Head of caudate nucleus (tissue), 42 donors: Measurements from ENCODE around the gene ZBTB20.
"Not testable (repeated sequence)": the region's sequence is repeated elsewhere in the genome, so short reads cannot be mapped to it uniquely, and the experiment has no call there.

Experiments used
- DNase-seq, 42 donors: peaks; one replicate each; pipeline versions ENCODE4 v3.0.0 to v3.0.0-alpha.2; 2020 to 2021; ENCODE audit warnings: mixed read lengths in 7 of 42
- intact Hi-C: fragments of 100-400 bp; cut with DNase I; formaldehyde crosslinking; loops from one replicate; pipeline ENCODE4 v1.15.0; 2022

Gene ZBTB20

GRCh38 chr3:115146418-115147328 is at the start of gene ZBTB20:
Gene ZBTB20, minus strand, starts transcription at chr3:115147288.
- intact Hi-C loops = loop anchor here (5.0 to 10.0 kb wide), 2 partner anchors 44 to 322 kb away; no protein-coding TSS in a partner anchor
- DNase-seq = peak; percentile 7 to 76 (median 52)

DNA sequence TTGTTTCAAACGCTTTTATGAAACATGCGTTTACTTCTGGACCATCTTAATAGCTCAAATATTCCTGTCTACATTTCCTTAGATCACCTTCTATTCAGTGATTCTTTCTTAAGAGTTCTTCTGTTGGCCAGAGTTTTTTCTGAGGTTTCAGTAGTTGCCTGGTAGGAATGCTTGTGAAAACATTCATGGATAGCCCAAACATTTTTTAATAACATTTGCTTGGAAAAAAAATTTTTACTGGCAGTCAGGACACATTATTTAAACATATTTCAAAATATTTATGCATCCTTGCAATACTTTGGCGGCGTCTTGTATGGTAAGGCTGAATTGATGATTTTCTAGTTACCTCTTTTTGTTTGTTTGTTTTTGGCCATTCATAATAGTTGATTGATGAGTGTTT is 47.4 kb upstream of the ZBTB20 start:
- DNase-seq = no peak
- intact Hi-C loops = no loop called here

DNA sequence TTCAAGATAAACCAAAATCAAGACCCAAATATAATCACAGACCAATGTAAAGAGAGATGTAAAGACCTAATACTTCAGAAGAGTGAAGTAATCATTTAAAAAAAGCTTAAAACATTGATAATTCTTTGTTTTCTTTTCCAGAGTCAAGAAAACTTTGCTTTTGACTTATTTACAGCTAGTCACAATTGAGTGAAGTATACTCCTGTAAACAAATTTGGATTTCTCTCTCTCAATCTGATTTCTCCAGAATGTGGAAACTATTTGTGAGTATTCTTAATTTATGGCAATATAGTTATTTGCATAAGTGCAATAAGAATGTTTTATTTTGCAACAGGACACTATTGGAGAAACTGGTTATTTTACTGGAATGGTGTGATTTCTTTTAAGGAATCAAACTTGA is 43.7 kb upstream of the ZBTB20 start:
- no peak for DNase-seq
- intact Hi-C loops = no loop called here

DNA sequence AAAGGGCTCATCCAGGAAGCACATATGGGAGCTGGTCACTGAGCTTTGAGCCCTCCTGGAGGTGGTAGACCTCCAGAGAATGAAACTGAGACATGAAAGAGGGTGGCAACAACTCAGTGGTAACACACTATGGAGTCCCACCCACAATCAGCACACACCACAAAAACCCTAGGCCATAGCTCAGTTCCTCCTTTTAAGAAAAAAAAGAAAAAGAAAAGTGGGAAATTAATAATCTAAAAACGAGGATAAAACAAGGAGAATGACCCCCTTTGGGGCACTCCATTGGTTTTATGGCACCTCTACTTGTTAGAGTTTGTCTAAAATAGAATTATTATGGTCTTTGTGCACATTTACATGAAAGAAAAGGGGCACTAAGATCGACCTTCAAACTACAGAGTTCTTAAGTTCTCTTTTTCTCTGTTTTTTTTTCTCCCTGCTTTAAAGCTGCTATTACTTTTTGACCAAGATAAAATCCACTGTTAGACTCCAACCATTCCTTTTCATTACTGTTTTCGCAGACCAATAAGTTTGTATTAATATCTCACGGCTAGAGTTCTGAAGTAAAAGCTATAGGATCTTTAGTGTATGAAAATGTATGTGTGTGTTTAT is 40.2 kb upstream of the ZBTB20 start:
- DNase-seq = no peak
- intact Hi-C loops = no loop called here

DNA sequence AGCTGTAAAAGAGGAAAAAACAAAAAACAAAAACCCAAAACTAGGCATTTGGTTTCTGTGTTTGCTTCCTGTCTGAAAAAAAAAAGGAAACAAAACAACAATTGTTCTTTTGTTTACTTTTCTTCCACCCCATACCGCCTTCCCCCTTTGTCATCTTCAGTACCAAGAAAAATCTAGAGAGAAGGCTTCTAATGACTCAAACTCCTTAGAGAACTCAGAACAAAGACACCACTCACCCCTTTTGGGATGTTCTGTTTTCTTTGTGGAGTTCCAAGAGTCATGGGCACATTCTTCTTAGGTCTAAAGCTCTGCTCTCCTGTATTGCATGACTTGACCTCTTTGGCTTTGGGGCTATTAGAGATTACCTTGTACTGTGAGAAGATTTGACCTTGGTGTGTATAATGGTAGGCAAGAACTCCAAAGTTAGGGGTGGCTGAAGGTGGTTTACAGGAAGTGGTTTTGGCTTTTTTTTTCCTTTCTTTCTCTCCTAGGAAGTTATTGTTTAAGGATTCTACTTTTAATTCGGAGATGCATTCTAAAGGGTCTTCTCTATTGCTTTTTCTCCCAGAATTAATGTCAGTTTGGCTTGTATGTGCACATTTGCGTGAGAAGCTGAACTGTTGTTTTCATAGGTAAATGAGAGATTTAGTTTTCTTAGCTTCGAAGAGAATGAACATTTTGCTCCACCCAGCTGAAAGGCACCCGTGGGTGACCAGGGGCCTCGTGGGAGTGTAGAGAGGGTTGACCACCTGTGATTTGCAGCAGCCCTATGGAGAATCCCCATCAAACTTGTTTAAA is 39.5 kb upstream of the ZBTB20 start:
- intact Hi-C loops = no loop called here

GRCh38 chr3:115184859-115185572 is 37.9 kb upstream of the ZBTB20 start:
- DNase-seq, intact Hi-C loops: not testable (repeated sequence)

More for the DNA sequence above, 39.5 kb upstream of the ZBTB20 start:
- no peak for DNase-seq

- DNase-seq = not testable (repeated sequence)
- intact Hi-C loops = loop anchor here (10.0 kb wide), 1 partner anchor 354 kb away; no protein-coding TSS in a partner anchor
Measured at GRCh38 chr3:115178930-115179329, 31.8 kb upstream of the ZBTB20 start.

DNA sequence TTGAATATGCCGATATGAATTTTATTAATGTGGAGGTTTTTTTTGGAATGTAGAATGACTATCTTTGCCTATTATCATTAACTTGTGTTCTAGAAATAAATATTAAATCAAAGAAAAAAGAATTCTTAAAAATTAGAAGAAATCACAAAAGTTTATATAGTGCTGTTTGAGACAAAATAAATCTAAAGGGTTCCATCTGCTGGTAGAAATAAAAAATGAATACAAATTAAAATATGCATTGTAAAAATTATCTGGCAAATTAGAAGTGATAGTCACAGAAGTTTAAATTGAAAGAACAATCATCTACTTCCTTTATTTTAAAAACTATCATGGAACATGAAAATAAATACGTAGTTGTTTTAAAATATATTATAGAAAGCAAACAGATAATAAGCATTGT is 22.7 kb upstream of the ZBTB20 start:
- intact Hi-C loops = loop anchor here (10.0 kb wide), 2 partner anchors 345 to 795 kb away; no protein-coding TSS in a partner anchor
- no peak for DNase-seq

DNA sequence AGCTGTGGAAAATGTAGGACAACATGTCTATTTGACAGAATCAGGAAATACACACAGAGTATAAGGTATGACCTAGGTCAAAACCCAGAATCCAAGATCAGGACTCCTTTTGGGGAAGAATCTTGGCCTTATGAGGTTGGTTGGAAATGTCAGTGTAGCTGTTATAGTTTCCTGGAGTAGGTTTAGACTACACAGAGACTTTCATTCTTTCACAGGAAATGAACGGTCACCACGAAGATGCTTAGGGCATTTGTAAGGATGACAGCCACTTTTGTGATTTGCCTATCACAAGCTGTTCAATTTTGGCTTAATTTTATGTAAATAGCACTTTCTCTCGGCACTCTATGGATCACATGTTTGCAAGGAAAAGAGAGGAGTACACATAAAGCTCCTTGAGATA is 18.6 kb upstream of the ZBTB20 start:
- DNase-seq = no peak
- intact Hi-C loops = loop anchor here (10.0 kb wide), 1 partner anchor 791 kb away; no protein-coding TSS in a partner anchor

- intact Hi-C loops = loop anchor here (10.0 kb wide), 1 partner anchor 790 kb away; no protein-coding TSS in a partner anchor
- no peak for DNase-seq
Measured at GRCh38 chr3:115165266-115165665, 18.2 kb upstream of the ZBTB20 start.

GRCh38 chr3:115164374-115165221 is 17.5 kb upstream of the ZBTB20 start:
- intact Hi-C loops = loop anchor here (10.0 kb wide), 1 partner anchor 790 kb away; no protein-coding TSS in a partner anchor
- DNase-seq = no peak

DNA sequence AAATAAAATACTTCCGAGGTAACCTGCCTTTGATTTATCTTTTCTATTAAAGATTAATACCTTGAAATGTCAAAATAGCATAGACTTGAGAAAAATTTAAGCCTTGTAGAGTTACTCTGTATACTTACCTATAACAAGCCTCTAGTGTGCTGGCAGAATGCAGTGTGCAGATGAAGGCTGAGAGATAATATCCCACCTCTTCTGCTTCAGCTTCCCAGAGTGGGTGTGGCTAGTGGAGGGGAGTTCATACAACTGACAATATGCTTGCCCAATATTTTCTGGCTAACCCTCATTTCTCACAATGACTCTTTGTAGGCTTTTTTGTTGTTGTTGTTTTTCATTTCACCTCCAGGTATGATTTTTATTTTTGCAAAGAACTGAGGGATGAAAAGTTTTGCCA is 15.7 kb upstream of the ZBTB20 start:
- no peak for DNase-seq
- intact Hi-C loops = loop anchor here (10.0 kb wide), 1 partner anchor 788 kb away; no protein-coding TSS in a partner anchor

GRCh38 chr3:115161866-115162265 is 14.8 kb upstream of the ZBTB20 start:
- intact Hi-C loops = loop anchor here (10.0 kb wide), 1 partner anchor 787 kb away; no protein-coding TSS in a partner anchor

DNA sequence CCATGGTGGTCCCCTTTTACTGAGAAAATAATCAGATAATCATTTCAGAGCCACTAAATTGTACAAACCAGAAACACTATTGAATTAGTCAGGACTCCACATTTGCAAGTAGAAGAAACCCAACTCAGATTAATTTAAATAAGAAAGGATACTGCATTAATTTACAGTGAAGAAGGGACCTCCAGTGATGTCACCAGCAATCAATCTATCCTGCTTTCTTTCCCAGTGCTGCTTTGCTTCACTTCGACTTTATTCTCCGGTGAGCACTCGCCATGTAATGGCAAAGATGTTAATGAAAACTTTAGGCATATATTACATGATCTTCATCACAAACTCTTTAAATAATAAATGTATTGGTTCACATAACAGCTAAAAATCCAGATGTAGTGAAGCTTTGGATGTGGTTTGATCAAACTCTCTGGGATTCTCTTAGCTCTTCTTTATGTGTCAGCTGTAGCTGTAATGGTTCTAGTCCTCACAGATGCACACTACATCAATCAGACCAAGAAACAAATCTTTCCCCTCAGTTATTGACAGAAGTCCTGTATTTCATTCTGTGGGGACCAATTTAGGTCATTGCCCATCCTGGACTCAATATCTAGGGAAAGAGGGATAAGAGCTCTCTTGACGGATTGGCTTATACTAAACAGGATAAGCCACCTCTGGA is 14.2 kb upstream of the ZBTB20 start:
- DNase-seq = no peak
- intact Hi-C loops = loop anchor here (10.0 kb wide), 1 partner anchor 786 kb away; no protein-coding TSS in a partner anchor

More at GRCh38 chr3:115161866-115162265, 14.8 kb upstream of the ZBTB20 start:
- no peak for DNase-seq

DNA sequence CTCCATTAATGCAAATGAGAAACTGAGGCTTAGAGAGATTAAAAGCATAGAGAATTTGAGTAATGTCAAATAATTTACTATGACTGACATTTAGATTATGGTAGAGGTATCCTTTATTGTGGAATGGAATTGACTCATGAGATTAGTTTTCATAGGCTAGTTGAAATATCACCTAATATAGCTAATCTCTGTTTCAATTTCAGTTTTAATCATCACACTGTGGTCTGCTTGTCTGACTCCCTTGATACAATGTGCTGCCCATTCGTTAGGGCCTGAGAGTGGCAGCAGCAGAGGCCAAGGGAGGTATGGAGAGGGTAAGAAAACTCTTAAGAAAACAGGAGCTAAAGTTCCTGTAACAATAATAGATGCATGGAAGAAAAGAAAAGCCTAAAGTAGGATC is 13.2 kb upstream of the ZBTB20 start:
- DNase-seq = no peak
- intact Hi-C loops = loop anchor here (10.0 kb wide), 1 partner anchor 785 kb away; no protein-coding TSS in a partner anchor

DNA sequence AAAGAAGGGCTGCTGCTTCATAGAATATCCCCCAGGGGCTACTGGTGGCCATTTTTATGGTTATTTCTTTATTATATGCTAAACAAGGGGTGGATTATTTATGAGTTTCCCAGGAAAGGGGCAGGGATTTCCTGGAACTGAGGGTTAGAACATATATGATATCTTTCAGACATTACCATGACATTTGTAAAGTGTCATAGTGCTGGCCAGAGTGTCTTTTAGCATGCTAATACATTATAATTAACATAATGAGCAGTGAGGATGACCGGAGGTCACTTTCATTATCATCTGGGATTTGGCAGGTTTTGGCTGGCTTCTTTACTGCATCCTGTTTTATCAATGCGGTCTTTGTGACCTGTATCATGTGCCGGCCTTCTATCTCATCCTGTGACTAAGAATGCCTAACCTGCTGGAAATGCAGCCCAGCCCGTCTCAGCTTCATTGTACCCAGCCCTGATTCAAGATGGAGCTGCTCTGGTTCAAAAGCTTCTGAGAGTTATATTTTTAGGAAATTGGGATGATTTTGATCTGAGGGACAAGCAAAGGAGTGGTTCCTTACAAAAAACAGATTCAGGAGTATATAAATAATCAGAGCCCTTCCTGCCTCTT is 9.1 kb upstream of the ZBTB20 start:
- intact Hi-C loops = no loop called here
- DNase-seq = no peak
